H1 (cell line): ENCODE data around the gene HSF4. TPM values are rescaled to one million over a fixed set of nuclear protein-coding genes. Genes with fewer than 3 reads are reported as not detected.

ENCODE experiments used
- CTCF ChIA-PET: fragments of 300-600 bp; sonication (Branson Sonifier 250); formaldehyde crosslinking; loops from one replicate; lab custom pipeline; 2021; ENCODE audit not compliant: partially characterized antibody; lab: Charles Lee
- POLR2A ChIA-PET: fragments of 300-600 bp; sonication (Branson Sonifier 250); formaldehyde crosslinking; loops from one replicate; lab custom pipeline; 2021; ENCODE audit warnings: inconsistent platforms; ENCODE audit not compliant: partially characterized antibody; lab: Charles Lee
- DNase-seq, 2 experiments: peaks; one replicate each; pipeline versions ENCODE4 v3.0.0 to v3.0.0-alpha.2; 2010 to 2022; ENCODE audit warnings: low spot score in 2 of 2, low read depth in 1 of 2, mixed read lengths in 1 of 2
- FAIRE-seq: peaks from 2 replicates; lab custom pipeline; 2011; peaks lifted over from hg19 to GRCh38; lab: Jason Lieb, UNC
- H2AFZ ChIP-seq: 2 replicates; pipeline ENCODE4 v1.8.1; 2012; ENCODE audit warnings: low read length, inconsistent platforms
- H2AK5ac ChIP-seq: 2 replicates; pipeline ENCODE4 v1.6.1; 2013; ENCODE audit warnings: low read depth, low read length
- H2BK120ac ChIP-seq: replicated peaks from 2 replicates; pipeline ENCODE3; 2013; ENCODE audit warnings: low read depth, low read length, inconsistent platforms
- H2BK12ac ChIP-seq: 2 replicates; pipeline ENCODE4 v1.6.1; 2013; ENCODE audit warnings: low read depth, low read length
- H2BK15ac ChIP-seq: 2 replicates; pipeline ENCODE4 v1.6.1; 2013; ENCODE audit warnings: low read length
- H2BK20ac ChIP-seq: 2 replicates; pipeline ENCODE4 v1.6.1; 2013; ENCODE audit warnings: low read length
- H2BK5ac ChIP-seq: 2 replicates; pipeline ENCODE4 v1.6.1; 2013; ENCODE audit warnings: low read depth, low read length
- H3K14ac ChIP-seq: 2 replicates; pipeline ENCODE4 v1.6.1; 2013; ENCODE audit warnings: inconsistent platforms; ENCODE audit not compliant: insufficient read length
- H3K18ac ChIP-seq: 2 replicates; pipeline ENCODE4 v1.6.1; 2013; ENCODE audit warnings: low read length; ENCODE audit errors: extremely low read depth
- H3K23ac ChIP-seq: 2 replicates; pipeline ENCODE4 v1.6.1; 2013; ENCODE audit warnings: inconsistent platforms; ENCODE audit not compliant: insufficient read length
- H3K23me2 ChIP-seq: 2 replicates; pipeline ENCODE4 v1.6.1; 2013; ENCODE audit warnings: low read depth, low read length
- H3K27ac ChIP-seq: 2 replicates; pipeline ENCODE4 v1.6.1; 2011; ENCODE audit warnings: low read depth, low read length, inconsistent platforms
- H3K27me3 ChIP-seq, 4 experiments: replicated peaks in 1 of 4; 1 replicate in 1 of 4; 2 replicates in 3 of 4; pipeline versions ENCODE4 v1.6.1 to v1.8.1; 2011 to 2013; ENCODE audit warnings: low read length in 3 of 4, mild to moderate bottlenecking in 3 of 4, inconsistent platforms in 2 of 4, mixed read lengths in 2 of 4, moderate library complexity in 1 of 4; ENCODE audit not compliant: control insufficient read depth in 3 of 4, insufficient read depth in 3 of 4; ENCODE audit errors: extremely low read depth in 1 of 4
- H3K36me3 ChIP-seq, 4 experiments: 2 replicates each; pipeline versions ENCODE4 v1.6.1 to v1.8.1; 2011 to 2013; ENCODE audit warnings: mild to moderate bottlenecking in 4 of 4, low read length in 3 of 4, moderate library complexity in 2 of 4, control low read depth in 1 of 4, inconsistent platforms in 1 of 4; ENCODE audit not compliant: insufficient read depth in 4 of 4, control insufficient read depth in 2 of 4
- H3K4ac ChIP-seq: replicated peaks from 2 replicates; pipeline ENCODE3; 2013; ENCODE audit warnings: low read length, low read depth, mixed read lengths, inconsistent platforms; ENCODE audit not compliant: insufficient read length
- H3K4me1 ChIP-seq, 4 experiments: replicated peaks in 1 of 4; 1 replicate in 1 of 4; 2 replicates in 3 of 4; pipeline versions ENCODE4 v1.6.1 to v1.8.1; 2011 to 2013; ENCODE audit warnings: low read length in 3 of 4, inconsistent platforms in 2 of 4, mixed read lengths in 1 of 4; ENCODE audit not compliant: insufficient read depth in 4 of 4, control insufficient read depth in 3 of 4
- H3K4me2 ChIP-seq, 2 experiments: 2 replicates each; pipeline versions ENCODE4 v1.6.1 to v1.8.1; 2011 to 2013; ENCODE audit warnings: low read depth in 2 of 2, low read length in 2 of 2, control low read depth in 1 of 2, inconsistent platforms in 1 of 2, mild to moderate bottlenecking in 1 of 2; ENCODE audit not compliant: insufficient read depth in 1 of 2
- H3K4me3 ChIP-seq, 4 experiments: fragments of 200-600, 300-600 bp in 1 of 4; sonication (generic), shearing (Covaris generic), sonication (Bioruptor Twin) in 1 of 4; 2 replicates each; pipeline versions ENCODE4 v1.5.1 to v1.8.1; 2011 to 2016; ENCODE audit warnings: low read length in 4 of 4, low read depth in 3 of 4, control low read depth in 2 of 4, inconsistent platforms in 2 of 4, mild to moderate bottlenecking in 2 of 4, mixed read lengths in 1 of 4, moderate library complexity in 1 of 4; ENCODE audit not compliant: insufficient read depth in 2 of 4; ENCODE audit errors: extremely low read depth in 1 of 4
- H3K56ac ChIP-seq: replicated peaks from 2 replicates; pipeline ENCODE3; 2013; ENCODE audit warnings: low read depth, mild to moderate bottlenecking, mixed read lengths, low read length, inconsistent platforms; ENCODE audit not compliant: insufficient read length
- H3K79me1 ChIP-seq: 2 replicates; pipeline ENCODE4 v1.6.1; 2013; ENCODE audit warnings: low read depth, low read length, control low read depth
- H3K79me2 ChIP-seq, 2 experiments: 2 replicates each; pipeline versions ENCODE4 v1.6.1 to v1.8.1; 2012 to 2013; ENCODE audit warnings: low read length in 2 of 2, mild to moderate bottlenecking in 2 of 2, inconsistent platforms in 1 of 2; ENCODE audit not compliant: insufficient read depth in 2 of 2, control insufficient read depth in 1 of 2
- H3K9ac ChIP-seq, 4 experiments: replicated peaks in 1 of 4; 1 replicate in 1 of 4; 2 replicates in 3 of 4; pipeline versions ENCODE4 v1.6.1 to v1.8.1; 2011 to 2013; ENCODE audit warnings: low read depth in 3 of 4, low read length in 3 of 4, control low read depth in 2 of 4, mild to moderate bottlenecking in 2 of 4, moderate library complexity in 2 of 4, inconsistent platforms in 1 of 4; ENCODE audit errors: extremely low read depth in 1 of 4
- H3K9me3 ChIP-seq, 2 experiments: 2 replicates each; pipeline versions ENCODE4 v1.6.1 to v1.8.1; 2012 to 2013; ENCODE audit warnings: mild to moderate bottlenecking in 2 of 2, moderate library complexity in 2 of 2, control low read depth in 1 of 2, inconsistent platforms in 1 of 2, low read depth in 1 of 2, low read length in 1 of 2, mixed read lengths in 1 of 2; ENCODE audit not compliant: insufficient read depth in 2 of 2
- H4K20me1 ChIP-seq, 2 experiments: replicated peaks in 1 of 2; 2 replicates each; pipeline versions ENCODE3 to v1.8.1; 2011 to 2013; ENCODE audit warnings: inconsistent platforms in 2 of 2, low read length in 2 of 2, mild to moderate bottlenecking in 1 of 2; ENCODE audit not compliant: insufficient read depth in 2 of 2, control insufficient read depth in 1 of 2
- H4K5ac ChIP-seq: 2 replicates; pipeline ENCODE4 v1.6.1; 2013; ENCODE audit warnings: low read length, low read depth, mixed read lengths, inconsistent platforms; ENCODE audit not compliant: insufficient read length
- H4K8ac ChIP-seq: 2 replicates; pipeline ENCODE4 v1.8.0; 2013; ENCODE audit warnings: mild to moderate bottlenecking, moderate library complexity, low read length, inconsistent platforms; ENCODE audit not compliant: insufficient read depth; ENCODE audit errors: extremely low read depth
- H4K91ac ChIP-seq: replicated peaks from 2 replicates; pipeline ENCODE3; 2013; ENCODE audit warnings: low read length, mixed read lengths, inconsistent platforms; ENCODE audit not compliant: insufficient read length
- CBX5 ChIP-seq: fragments of 300-800, 300-1000 bp; sonication (generic); IDR thresholded peaks from 2 replicates; pipeline ENCODE4 v1.7.1; 2016; ENCODE audit warnings: antibody characterized with exemption, low read length, low read depth
- CTBP2 ChIP-seq: IDR thresholded peaks from 2 replicates; pipeline ENCODE4 v1.7.0; 2011; ENCODE audit warnings: borderline replicate concordance, mild to moderate bottlenecking, moderate library complexity, mixed read lengths, low read length; ENCODE audit not compliant: insufficient read depth, insufficient read length
- GTF2F1 ChIP-seq: IDR thresholded peaks from 2 replicates; pipeline ENCODE4 v1.6.1; 2012; ENCODE audit warnings: low read depth, low read length, improper control_type of control experiment, borderline replicate concordance
- NRF1 ChIP-seq: IDR thresholded peaks from 2 replicates; pipeline ENCODE4 v1.6.1; 2011; ENCODE audit warnings: mild to moderate bottlenecking, low read depth, low read length, improper control_type of control experiment
- WGBS, 2 experiments: shearing (Covaris generic) in 1 of 2; methylation state at CpG; one replicate each; pipeline versions ENCODE4 v1.1.6 to v1.1.7; 2013 to 2015; ENCODE audit warnings: low lambda C conversion rate in 2 of 2, mixed read lengths in 2 of 2, inconsistent platforms in 1 of 2, low coverage in 1 of 2, missing lambda C conversion rate in 1 of 2; ENCODE audit not compliant: insufficient replicate concordance in 2 of 2, insufficient coverage in 1 of 2, insufficient read length in 1 of 2; ENCODE audit errors: extremely low coverage in 1 of 2, missing lambda C conversion rate in 1 of 2; 5-methylcytosine and 5-hydroxymethylcytosine counted together
- polyA plus RNA-seq, 7 experiments: library from polyadenylated mRNA; depleted of rRNA in 3 of 7; stranded (reverse) in 5 of 7; unstranded in 2 of 7; fragments of >200 nt in 5 of 7; fragments of 200-250 nt in 2 of 7; gene quantifications; 1 replicate in 5 of 7; 2 replicates in 1 of 7; 4 replicates in 1 of 7; pipeline versions ENCODE4 v1.2.1 to v1.2.3, GENCODE V29; 2011 to 2013; ENCODE audit warnings: missing spikeins in 2 of 7, mixed read lengths in 2 of 7
- total RNA-seq: library from RNA; stranded (reverse); fragmentation: NEBNext Ultra II Directional; extraction: Animal tissue kit (Norgen Biotek cat#: 25700); gene quantifications from 2 replicates; pipeline ENCODE4 v1.2.1, GENCODE V29; 2021

Gene HSF4
- total and polyA plus RNA-seq, 2 of the 8 experiments (the other 6 are each of a cell fraction or from before 2014, with no cell fraction given), result 0.14 TPM; not detected in 1

GRCh38 chr16:67144943-67145342 is 19.6 kb upstream of the HSF4 start:
- Histone ChIP-seq H3K79me2 (no peaks in the 10 kb centered on the region), H2BK120ac (no peak overlapping the region), H3K4ac (no peak overlapping the region), H3K4me3 (no peak overlapping the region), H4K5ac (no peak overlapping the region), H3K4me2 (no peak overlapping the region), H3K4me1 (peaks cover 0 to 5% (median 4%) of the 10 kb centered on the region in 4 experiments; a peak in 4 of 7 replicates), H2AFZ (no peak overlapping the region), H2BK5ac (no peak overlapping the region), H2AK5ac (no peak overlapping the region), H3K27ac (no peak overlapping the region), H3K56ac (no peak overlapping the region), H4K91ac (no peak overlapping the region), H3K14ac (no peak overlapping the region), H3K36me3 (peaks cover 20 to 44% (median 40%) of the 10 kb centered on the region in 4 experiments; a peak in 7 of 8 replicates), H3K18ac (no peak overlapping the region), H2BK20ac (no peak overlapping the region), H3K9me3 (no peaks in the 10 kb centered on the region; a peak in 1 of 4 replicates), H2BK15ac (no peak overlapping the region), H3K9ac (no peak overlapping the region), H3K23ac (no peak overlapping the region), H4K8ac (no peak overlapping the region), H3K23me2 (peaks cover 4% of the 10 kb centered on the region; the same call in 1 of the 2 replicates), H2BK12ac (no peak overlapping the region), H3K27me3 (peaks cover 0 to under 1% (median 0%) of the 10 kb centered on the region in 4 experiments; a peak in 2 of 7 replicates), H4K20me1 (peaks cover 3 to 20% of the 10 kb centered on the region in 2 experiments), H3K79me1 (no peaks in the 10 kb centered on the region; the same call in 1 of the 2 replicates)
- DNase-seq, result no peak
- ChIA-PET CTCF (interaction anchor here (1.0 to 3.1 kb wide), 4 partner anchors 10 to 127 kb away, joined by 3 to 12 read pairs (median 6); no protein-coding TSS in a partner anchor), POLR2A (interaction anchor here (1.0 kb wide), 1 partner anchor 26 kb away, joined by 3 read pairs; no protein-coding TSS in a partner anchor)
- WGBS, 2 experiments, result 61% methylated on average over 2 of the region's 2 CpGs; no CpG with 5 or more reads in 1 of the 2 experiments
- no peak for FAIRE-seq
- no peak for TF ChIP-seq CTBP2
- no peak for TF ChIP-seq CBX5
- TF ChIP-seq GTF2F1, result no peak
- no peak for TF ChIP-seq NRF1
